Nephron progenitor cell (in vitro differentiated cells): ENCODE data around the gene MAMLD1.

ENCODE experiments used
- DNase-seq: peaks from one replicate; pipeline ENCODE4 v3.0.0; 2021
- H3K27ac Mint-ChIP-seq: 2 replicates; pipeline ENCODE4 v1.8.0; 2021; ENCODE audit warnings: mild to moderate bottlenecking, moderate library complexity, mixed read lengths
- H3K27me3 Mint-ChIP-seq: 2 replicates; pipeline ENCODE4 v1.8.0; 2021; ENCODE audit warnings: mild to moderate bottlenecking, low read depth, mixed read lengths; ENCODE audit not compliant: poor library complexity
- H3K36me3 Mint-ChIP-seq: 2 replicates; pipeline ENCODE4 v1.8.0; 2021; ENCODE audit warnings: low read depth, mixed read lengths
- H3K4me1 Mint-ChIP-seq: 2 replicates; pipeline ENCODE4 v1.8.0; 2021; ENCODE audit warnings: mixed read lengths
- H3K4me3 Mint-ChIP-seq: 2 replicates; pipeline ENCODE4 v1.8.0; 2021; ENCODE audit warnings: mild to moderate bottlenecking, moderate library complexity, mixed read lengths
- H3K9me3 Mint-ChIP-seq: 2 replicates; pipeline ENCODE4 v1.8.0; 2021; ENCODE audit warnings: mild to moderate bottlenecking, moderate library complexity, mixed read lengths
- TF ChIP-seq, protein P1 (sequence below): fragments of 200-600 bp; sonication (generic); IDR thresholded peaks from 2 replicates; pipeline ENCODE4 v1.5.0; 2021; ENCODE audit warnings: antibody characterized with exemption

The MAMLD1 gene

DNA sequence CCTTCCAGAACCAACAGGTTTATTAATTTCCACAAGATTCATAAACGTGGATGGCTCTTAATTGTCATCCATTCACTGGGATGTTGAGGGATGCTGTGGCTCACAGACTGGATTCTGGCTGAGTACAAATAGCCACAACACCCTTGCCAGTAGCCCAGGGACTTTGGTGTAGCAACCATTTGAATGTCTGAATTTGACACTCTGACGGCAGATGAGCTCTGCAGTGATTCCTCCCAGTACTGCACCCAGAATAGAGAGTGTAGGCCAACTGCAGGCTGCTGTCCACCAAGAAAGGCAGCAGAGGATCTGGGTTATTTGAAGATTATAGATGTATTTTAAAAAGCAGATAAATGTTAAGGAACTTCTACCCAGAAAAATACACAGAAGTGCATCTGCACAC is 15.6 kb upstream of the MAMLD1 start:
- H3K27me3 Mint-ChIP-seq = peaks cover 4% of the 10 kb centered on the region
- H3K9me3 Mint-ChIP-seq = peaks cover 56% of the 10 kb centered on the region
- no peak overlapping the region for H3K4me3 Mint-ChIP-seq
- H3K4me1 Mint-ChIP-seq = peaks cover 10% of the 10 kb centered on the region
- TF ChIP-seq, protein P1, sequence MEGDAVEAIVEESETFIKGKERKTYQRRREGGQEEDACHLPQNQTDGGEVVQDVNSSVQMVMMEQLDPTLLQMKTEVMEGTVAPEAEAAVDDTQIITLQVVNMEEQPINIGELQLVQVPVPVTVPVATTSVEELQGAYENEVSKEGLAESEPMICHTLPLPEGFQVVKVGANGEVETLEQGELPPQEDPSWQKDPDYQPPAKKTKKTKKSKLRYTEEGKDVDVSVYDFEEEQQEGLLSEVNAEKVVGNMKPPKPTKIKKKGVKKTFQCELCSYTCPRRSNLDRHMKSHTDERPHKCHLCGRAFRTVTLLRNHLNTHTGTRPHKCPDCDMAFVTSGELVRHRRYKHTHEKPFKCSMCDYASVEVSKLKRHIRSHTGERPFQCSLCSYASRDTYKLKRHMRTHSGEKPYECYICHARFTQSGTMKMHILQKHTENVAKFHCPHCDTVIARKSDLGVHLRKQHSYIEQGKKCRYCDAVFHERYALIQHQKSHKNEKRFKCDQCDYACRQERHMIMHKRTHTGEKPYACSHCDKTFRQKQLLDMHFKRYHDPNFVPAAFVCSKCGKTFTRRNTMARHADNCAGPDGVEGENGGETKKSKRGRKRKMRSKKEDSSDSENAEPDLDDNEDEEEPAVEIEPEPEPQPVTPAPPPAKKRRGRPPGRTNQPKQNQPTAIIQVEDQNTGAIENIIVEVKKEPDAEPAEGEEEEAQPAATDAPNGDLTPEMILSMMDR = no peak
- no peak overlapping the region for H3K27ac Mint-ChIP-seq
- no peaks in the 10 kb centered on the region for H3K36me3 Mint-ChIP-seq
- no peak for DNase-seq

GRCh38 chrX:150348365-150348764 is 14.8 kb upstream of the MAMLD1 start:
- TF ChIP-seq, protein P1 = no peak
- Mint-ChIP-seq H3K27ac (no peak overlapping the region), H3K27me3 (peaks cover 4% of the 10 kb centered on the region), H3K9me3 (peaks cover 54% of the 10 kb centered on the region), H3K4me1 (peaks cover 13% of the 10 kb centered on the region), H3K36me3 (no peaks in the 10 kb centered on the region), H3K4me3 (no peak overlapping the region)
- DNase-seq = no peak

DNA sequence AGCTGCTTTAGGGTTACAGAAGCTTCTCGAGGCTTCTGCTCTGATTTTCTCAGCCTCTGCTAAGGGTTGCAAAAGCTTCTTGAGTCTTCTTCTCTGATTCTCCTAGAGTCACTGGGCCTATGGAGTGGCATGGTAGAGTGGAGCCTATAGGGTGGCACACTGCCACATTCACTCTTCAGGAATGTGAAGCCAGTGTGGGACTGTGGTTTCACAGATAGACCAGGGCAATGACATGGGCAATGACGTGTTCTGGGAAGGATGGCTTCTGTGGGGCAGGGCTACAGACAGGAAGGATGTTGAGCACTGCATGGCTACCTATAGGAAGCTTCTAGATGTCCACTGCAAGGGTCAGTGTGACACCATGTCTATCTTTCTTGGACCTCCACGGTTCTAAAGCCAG is 11.0 kb upstream of the MAMLD1 start:
- peaks cover 42% of the 10 kb centered on the region for H3K9me3 Mint-ChIP-seq
- DNase-seq = no peak
- H3K27me3 Mint-ChIP-seq = peaks cover 9% of the 10 kb centered on the region
- no peak overlapping the region for H3K4me3 Mint-ChIP-seq
- H3K4me1 Mint-ChIP-seq = peaks cover 13% of the 10 kb centered on the region
- no peaks in the 10 kb centered on the region for H3K36me3 Mint-ChIP-seq
- TF ChIP-seq, protein P1 = no peak
- no peak overlapping the region for H3K27ac Mint-ChIP-seq

- H3K36me3 Mint-ChIP-seq = no peaks in the 10 kb centered on the region
- no peak overlapping the region for H3K4me3 Mint-ChIP-seq
- peaks cover 13% of the 10 kb centered on the region for H3K4me1 Mint-ChIP-seq
- peaks cover 10% of the 10 kb centered on the region for H3K27me3 Mint-ChIP-seq
- no peak for DNase-seq
- TF ChIP-seq, protein P1 = no peak
- H3K9me3 Mint-ChIP-seq = peaks cover 41% of the 10 kb centered on the region
- no peak overlapping the region for H3K27ac Mint-ChIP-seq
Observed at GRCh38 chrX:150352581-150352980, 10.5 kb upstream of the MAMLD1 start.

DNA sequence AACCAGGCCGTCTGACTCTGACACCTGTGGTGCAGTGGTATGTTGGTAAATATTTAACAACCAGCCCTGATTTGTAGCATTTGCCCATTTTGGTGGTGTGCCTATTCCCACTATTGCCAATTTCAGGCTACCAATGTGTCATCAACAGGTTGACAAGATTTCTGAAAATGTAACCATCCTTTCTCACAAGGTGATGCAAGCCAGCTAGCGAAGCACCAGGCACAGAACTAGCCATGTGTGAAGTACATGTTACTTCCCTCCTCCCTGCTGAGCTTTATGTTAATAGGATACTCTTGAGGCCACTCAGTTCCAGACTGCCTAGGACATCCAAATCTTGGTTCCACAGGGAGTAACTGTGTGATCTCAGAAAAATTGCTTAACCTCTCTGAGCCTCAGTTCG is 7.2 kb upstream of the MAMLD1 start:
- no peak for DNase-seq
- Mint-ChIP-seq H3K27ac (no peak overlapping the region), H3K36me3 (no peaks in the 10 kb centered on the region), H3K4me3 (no peak overlapping the region), H3K4me1 (peaks cover 8% of the 10 kb centered on the region), H3K27me3 (peaks cover 35% of the 10 kb centered on the region), H3K9me3 (peaks cover 45% of the 10 kb centered on the region)
- TF ChIP-seq, protein P1 = no peak

DNA sequence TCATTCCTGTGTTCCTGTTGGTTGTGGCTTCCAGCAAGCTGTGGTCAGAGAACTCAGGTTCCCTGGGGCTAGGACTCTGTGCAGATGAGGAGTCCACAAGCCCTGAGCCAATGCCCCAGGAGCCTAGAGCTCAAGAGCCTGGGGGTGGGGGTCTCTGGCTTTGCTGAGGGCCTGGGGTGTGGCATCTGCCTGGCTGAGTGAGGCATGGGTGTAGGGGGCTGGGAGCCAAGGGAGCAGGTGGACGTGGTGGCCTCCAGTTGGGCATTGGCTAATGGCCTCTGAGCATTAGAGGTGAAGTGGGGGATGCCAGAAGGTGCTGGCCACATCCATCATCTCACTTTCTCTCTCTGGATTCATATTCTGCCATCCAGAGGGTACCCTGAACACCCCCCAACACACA is 5.3 kb upstream of the MAMLD1 start:
- Mint-ChIP-seq H3K27me3 (peaks cover 51% of the 10 kb centered on the region), H3K9me3 (peaks cover 41% of the 10 kb centered on the region), H3K36me3 (no peaks in the 10 kb centered on the region), H3K4me3 (no peak overlapping the region), H3K27ac (no peak overlapping the region), H3K4me1 (peaks cover 6% of the 10 kb centered on the region)
- no peak for DNase-seq
- TF ChIP-seq, protein P1 = no peak
